ENCODE results near the gene ADCY3. TPM values are rescaled to one million over a fixed set of nuclear protein-coding genes. Genes with fewer than 3 reads are reported as not detected.
A peak's percentile ranks its signal among the peaks of the same experiment; 100 is the strongest.

The ADCY3 gene
- total and polyA plus RNA-seq, 10 of the 15 experiments (the other 5 are each of a cell fraction or from before 2014, with no cell fraction given): 2.8 to 102 (median 50.4) TPM

GRCh38 chr2:24925815-24926214 is 5.8 kb upstream of the ADCY3 start:
- in situ Hi-C loops (cut with MboI): no loop called here
- Histone ChIP-seq H3K4me1 (ENCODE audit: control insufficient read depth, insufficient read depth, low read length) (peaks cover 24% of the 10 kb centered on the region), H2AFZ (ENCODE audit: control insufficient read depth, low read depth, low read length) (no peak overlapping the region), H3K4me3 (no peak overlapping the region), H3K27ac (ENCODE audit: control insufficient read depth, insufficient read depth) (no peak overlapping the region), H3K4me2 (ENCODE audit: control insufficient read depth, insufficient read depth) (no peak overlapping the region), H3K9me3 (replicated peaks; ENCODE audit: control insufficient read depth, insufficient read depth, low read length) (no peaks in the 10 kb centered on the region), H3K79me2 (ENCODE audit: control insufficient read depth, insufficient read depth, low read length) (no peaks in the 10 kb centered on the region), H4K20me1 (ENCODE audit: control insufficient read depth, insufficient read depth) (no peaks in the 10 kb centered on the region), H3K36me3 (ENCODE audit: control insufficient read depth in 2 of 2, insufficient read depth in 2 of 2, low read length in 1 of 2) (no peaks in the 10 kb centered on the region), H3K9ac (ENCODE audit: control insufficient read depth, insufficient read depth, low read length) (no peak overlapping the region), H3K27me3 (replicated peaks in 1 of 2; ENCODE audit: control insufficient read depth in 2 of 2, insufficient read depth in 2 of 2, low read length in 1 of 2) (no peaks in the 10 kb centered on the region)
- no peak for FAIRE-seq
- ChIA-PET RAD21 (ENCODE audit: unreplicated experiment) (no interaction called here), POLR2A (no interaction called here), SMC1A (ENCODE audit: uncharacterized antibody, unreplicated experiment) (no interaction called here), CTCF (no interaction called here)
- BruUV-seq (replicated peaks): no TSS peak
- TF ChIP-seq, protein P1, sequence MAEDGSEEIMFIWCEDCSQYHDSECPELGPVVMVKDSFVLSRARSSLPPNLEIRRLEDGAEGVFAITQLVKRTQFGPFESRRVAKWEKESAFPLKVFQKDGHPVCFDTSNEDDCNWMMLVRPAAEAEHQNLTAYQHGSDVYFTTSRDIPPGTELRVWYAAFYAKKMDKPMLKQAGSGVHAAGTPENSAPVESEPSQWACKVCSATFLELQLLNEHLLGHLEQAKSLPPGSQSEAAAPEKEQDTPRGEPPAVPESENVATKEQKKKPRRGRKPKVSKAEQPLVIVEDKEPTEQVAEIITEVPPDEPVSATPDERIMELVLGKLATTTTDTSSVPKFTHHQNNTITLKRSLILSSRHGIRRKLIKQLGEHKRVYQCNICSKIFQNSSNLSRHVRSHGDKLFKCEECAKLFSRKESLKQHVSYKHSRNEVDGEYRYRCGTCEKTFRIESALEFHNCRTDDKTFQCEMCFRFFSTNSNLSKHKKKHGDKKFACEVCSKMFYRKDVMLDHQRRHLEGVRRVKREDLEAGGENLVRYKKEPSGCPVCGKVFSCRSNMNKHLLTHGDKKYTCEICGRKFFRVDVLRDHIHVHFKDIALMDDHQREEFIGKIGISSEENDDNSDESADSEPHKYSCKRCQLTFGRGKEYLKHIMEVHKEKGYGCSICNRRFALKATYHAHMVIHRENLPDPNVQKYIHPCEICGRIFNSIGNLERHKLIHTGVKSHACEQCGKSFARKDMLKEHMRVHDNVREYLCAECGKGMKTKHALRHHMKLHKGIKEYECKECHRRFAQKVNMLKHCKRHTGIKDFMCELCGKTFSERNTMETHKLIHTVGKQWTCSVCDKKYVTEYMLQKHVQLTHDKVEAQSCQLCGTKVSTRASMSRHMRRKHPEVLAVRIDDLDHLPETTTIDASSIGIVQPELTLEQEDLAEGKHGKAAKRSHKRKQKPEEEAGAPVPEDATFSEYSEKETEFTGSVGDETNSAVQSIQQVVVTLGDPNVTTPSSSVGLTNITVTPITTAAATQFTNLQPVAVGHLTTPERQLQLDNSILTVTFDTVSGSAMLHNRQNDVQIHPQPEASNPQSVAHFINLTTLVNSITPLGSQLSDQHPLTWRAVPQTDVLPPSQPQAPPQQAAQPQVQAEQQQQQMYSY (CRISPR knock-in tag; IDR thresholded peaks at IDR 0.05): no peak
- no peak for TF ChIP-seq ETV6 (conservative IDR thresholded peaks at IDR 0.05 in 1 of 2, IDR thresholded peaks at IDR 0.05 in 1 of 2; ENCODE audit: borderline replicate concordance in 1 of 2, low read depth in 1 of 2)
- TF ChIP-seq EZH2 (IDR thresholded peaks at IDR 0.05; ENCODE audit: borderline replicate concordance, control insufficient read depth, low read depth, low read length): no peak
- TF ChIP-seq POLR2AphosphoS2 (IDR thresholded peaks at IDR 0.05; ENCODE audit: low read depth, low read length): no peak
- TF ChIP-seq CBX3 (IDR thresholded peaks at IDR 0.05; ENCODE audit: borderline replicate concordance, low read depth): no peak
- no peak for TF ChIP-seq ZNF217 (IDR thresholded peaks at IDR 0.05)
- no peak for TF ChIP-seq STAT1 (conservative IDR thresholded peaks at IDR 0.05)
- TF ChIP-seq BCL3 (IDR thresholded peaks at IDR 0.05; ENCODE audit: borderline replicate concordance, insufficient read depth, low read depth, low read length, poor library complexity, severe bottlenecking): peak; percentile 90
- TF ChIP-seq TARDBP (IDR thresholded peaks at IDR 0.05; ENCODE audit: borderline replicate concordance): no peak
- ATAC-seq: no peak
- DNase-seq (ENCODE audit: low read depth, low spot score): no peak
- intact Hi-C loops (cut with micrococcal nuclease; ENCODE audit: unreplicated experiment): no loop called here
- 97% methylated on average over 10 of the region's 10 CpGs for WGBS (ENCODE audit: insufficient coverage, insufficient replicate concordance, low lambda C conversion rate, missing lambda C conversion rate)
